GM19452 (cell line): ENCODE data around the gene ANKZF1.
"Not testable (repeated sequence)": the region's sequence is repeated elsewhere in the genome, so short reads cannot be mapped to it uniquely, and the experiment has no call there.

ENCODE experiments used
- ATAC-seq: cut with Tn5 transposase; IDR thresholded peaks from one replicate; pipeline ENCODE4 v1.9.1; 2021; ENCODE audit not compliant: unreplicated experiment

ANKZF1 gene

DNA sequence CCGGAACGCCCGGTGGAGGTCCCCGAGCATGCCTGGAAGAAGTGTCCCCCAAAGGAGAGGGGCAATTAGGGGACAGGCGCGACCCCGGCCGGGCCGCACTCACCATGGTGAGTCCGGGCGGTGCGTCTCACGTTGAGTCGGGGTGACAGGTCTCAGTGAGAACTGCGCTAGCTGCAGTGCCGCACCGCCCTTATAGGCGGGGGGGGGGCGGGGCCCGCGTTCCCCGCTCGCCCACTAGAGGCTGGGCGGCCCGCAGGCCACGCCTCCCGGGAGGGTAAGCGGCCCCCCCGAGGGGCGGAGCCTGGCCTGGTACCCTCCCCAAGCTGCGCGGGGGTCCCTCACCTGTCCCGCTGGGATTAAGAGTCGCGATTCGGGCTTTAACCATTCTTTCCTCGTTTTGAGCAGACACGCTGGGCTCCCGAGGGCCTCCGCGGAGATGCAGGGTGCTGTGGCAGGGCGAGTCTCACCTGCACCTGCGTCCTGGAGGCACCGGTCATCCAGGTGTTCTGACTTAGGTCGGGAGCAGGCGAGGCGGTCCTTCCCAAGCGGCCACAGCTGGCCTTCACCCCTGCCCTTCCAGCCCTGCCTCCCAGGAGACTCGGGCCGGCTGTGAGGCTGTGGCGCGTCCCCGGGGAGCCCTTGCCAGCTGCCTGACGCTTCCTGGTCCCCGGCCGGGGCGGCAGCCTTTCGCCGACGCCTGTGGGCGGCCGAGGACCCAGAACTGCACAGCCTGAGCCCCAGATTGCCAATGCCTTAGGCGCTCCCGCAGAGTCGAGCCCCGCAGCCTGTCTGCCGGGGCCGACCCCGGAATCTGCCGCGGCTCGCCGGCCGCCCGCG is 24.4 kb downstream of the ANKZF1 start, which contains the start of gene TUBA4A:
Gene TUBA4A (minus strand): TSS at position 166 of the 837 bp plus-strand sequence. CDS start 60 bp downstream, at position 106.
- peak; percentile 42 for ATAC-seq

DNA sequence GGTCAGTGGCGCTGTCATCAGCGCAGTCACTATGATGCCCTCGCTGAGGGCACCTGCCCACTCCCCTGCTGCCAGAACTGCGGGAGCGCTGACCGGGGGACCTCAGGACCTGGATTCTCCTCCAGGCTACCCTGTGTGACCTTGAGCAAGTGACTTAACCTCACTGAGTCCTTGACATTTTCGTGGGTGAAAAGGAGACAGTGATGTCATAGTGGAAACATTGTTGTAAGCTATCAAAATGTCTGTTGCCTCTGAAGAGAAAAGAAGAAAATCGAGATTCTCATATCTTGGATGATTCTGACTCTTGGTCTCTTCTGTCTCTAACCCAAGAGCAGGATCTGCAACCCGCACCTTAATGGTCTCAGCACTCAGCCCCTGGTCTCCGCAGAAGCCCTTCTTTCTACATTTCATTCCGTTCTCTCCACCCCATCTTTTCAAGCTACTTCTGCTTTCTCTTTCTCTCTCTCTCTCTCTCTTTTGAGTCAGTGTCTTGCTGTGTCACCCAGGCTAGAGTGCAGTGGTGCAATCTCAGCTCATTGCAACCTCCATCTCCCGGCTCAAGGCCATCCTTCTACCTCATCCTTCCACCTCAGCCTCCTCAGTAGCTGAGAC is 25.1 kb downstream of the ANKZF1 start:
- ATAC-seq = peak; percentile 35

DNA sequence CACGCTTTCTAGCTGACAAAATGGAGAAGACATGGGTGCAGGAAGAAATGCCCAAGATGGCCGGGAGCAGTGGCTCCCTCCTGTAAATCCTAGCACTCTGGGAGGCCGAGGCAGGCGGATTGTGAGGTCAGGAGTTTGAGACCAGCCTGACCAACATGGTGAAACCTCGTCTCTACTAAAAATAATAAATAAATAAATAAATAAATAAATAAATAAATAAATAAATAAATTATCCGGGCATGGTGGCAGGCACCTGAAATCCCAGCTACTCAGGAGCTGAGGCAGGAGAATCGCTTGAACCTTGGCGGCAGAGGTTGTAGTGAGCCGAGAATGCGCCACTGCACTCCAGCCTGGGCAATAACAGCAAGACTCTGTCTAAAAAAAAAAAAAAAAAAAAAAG is 29.3 kb downstream of the ANKZF1 start:
- ATAC-seq = not testable (repeated sequence)

GRCh38 chr2:219261024-219261855 is 31.6 kb downstream of the ANKZF1 start:
- ATAC-seq = no peak

- no peak for ATAC-seq
Measured at GRCh38 chr2:219266232-219266631, 36.6 kb downstream of the ANKZF1 start.

- ATAC-seq = no peak
Measured at GRCh38 chr2:219266886-219267285, 37.3 kb downstream of the ANKZF1 start.

DNA sequence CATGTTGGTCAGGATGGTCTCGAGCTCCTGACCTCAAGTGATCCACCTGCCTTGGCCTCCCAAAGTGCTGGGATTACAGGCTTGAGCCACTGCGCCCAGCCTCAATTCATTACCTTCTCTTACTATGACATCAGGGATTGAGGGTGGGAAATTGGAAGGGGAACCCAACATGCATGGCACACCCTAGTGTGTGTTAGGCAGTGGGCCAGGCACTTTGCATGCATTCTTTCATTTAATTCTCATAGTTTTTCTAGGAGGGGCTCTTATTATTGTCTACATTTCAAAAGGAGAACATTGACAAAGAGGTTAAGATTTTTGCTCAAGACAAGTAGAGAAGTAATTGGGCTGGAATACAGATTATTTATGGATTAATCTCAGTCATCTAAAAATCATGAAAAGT is 38.7 kb downstream of the ANKZF1 start:
- ATAC-seq = no peak

- ATAC-seq = no peak
Measured at GRCh38 chr2:219269362-219270054, 39.9 kb downstream of the ANKZF1 start.

- ATAC-seq = no peak
Measured at GRCh38 chr2:219270055-219270372, 40.4 kb downstream of the ANKZF1 start.

- no peak for ATAC-seq
Measured at GRCh38 chr2:219271021-219271420, 41.4 kb downstream of the ANKZF1 start.

GRCh38 chr2:219272356-219272755 is 42.8 kb downstream of the ANKZF1 start:
- no peak for ATAC-seq

DNA sequence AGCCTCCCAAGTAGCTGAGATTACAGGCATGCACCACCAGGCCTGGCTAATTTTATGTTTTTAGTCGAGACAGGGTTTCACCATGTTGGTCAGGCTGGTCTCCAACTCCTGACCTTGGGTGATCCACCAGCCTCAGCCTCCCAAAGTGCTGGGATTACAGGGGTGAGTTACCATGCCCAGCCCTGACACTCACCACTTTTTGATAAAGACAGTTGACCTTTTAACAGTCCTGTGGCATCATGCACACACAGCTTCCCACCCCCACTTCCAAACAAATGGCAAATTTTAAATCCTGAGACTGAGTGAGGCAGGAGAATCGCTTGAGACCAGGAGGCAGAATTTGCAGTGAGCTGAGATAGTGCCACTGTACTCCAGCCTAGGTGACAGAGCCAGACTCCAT is 43.4 kb downstream of the ANKZF1 start:
- no peak for ATAC-seq

GRCh38 chr2:219273937-219274336 is 44.3 kb downstream of the ANKZF1 start:
- ATAC-seq = no peak

- ATAC-seq = no peak
Measured at GRCh38 chr2:219274361-219274921, 44.8 kb downstream of the ANKZF1 start.

GRCh38 chr2:219277703-219278654 is 48.4 kb downstream of the ANKZF1 start:
- ATAC-seq = no peak

GRCh38 chr2:219278655-219279150 is 49.1 kb downstream of the ANKZF1 start:
- ATAC-seq = no peak

GRCh38 chr2:219279151-219279915 is 49.7 kb downstream of the ANKZF1 start, which contains the start of gene DNAJB2:
Gene DNAJB2, plus strand, starts transcription at chr2:219279366. Its CDS starts 468 bp downstream, at chr2:219279834.
- ATAC-seq = peak; percentile 90

DNA sequence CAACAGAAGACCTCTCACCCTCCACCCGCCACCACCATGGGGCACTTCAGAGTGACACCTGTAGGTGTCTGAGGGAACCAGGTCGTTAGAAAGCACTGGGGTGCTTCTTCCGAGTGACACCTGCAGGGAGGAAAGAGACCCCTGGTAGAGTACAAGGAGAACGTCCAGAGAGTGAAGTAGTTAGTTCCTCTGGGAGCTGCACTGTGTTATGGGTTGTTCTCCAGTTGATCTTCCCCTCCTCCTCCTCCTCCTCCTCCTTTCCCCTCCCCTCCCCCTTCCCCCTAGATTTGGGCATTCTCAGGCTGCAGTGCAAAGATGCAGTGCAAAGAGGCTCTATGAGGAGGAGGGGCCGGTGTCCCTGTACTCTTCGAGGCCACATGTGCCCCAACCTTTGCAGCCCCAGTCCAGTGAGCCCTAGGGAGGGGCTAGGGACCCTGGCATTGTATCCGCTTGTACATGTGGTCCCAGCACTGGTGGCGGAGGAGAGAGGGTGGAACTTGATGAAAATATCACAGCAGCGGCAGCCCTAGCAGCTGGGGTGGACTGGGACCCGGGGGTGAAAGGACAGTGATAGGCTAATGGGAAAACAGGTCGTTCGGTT is 50.4 kb downstream of the ANKZF1 start:
- ATAC-seq = no peak
